Coronary artery (tissue), 2 donors: ENCODE results near the gene ADAMTS2.

Source experiments
- DNase-seq: peaks from one replicate; pipeline ENCODE4 v3.0.0-alpha.2; 2017; ENCODE audit warnings: low spot score
- H3K27ac ChIP-seq, 2 donors: fragments of 200-600 bp; sonication (generic); one replicate each; pipeline ENCODE4 v1.5.1; 2016 to 2019
- H3K4me3 ChIP-seq: fragments of 200-600 bp; sonication (generic); 2 replicates; pipeline ENCODE4 v1.5.1; 2016; ENCODE audit warnings: mild to moderate bottlenecking, moderate library complexity
- CTCF ChIP-seq: fragments of 200-600 bp; sonication (generic); IDR thresholded peaks from one replicate; pipeline ENCODE4 v1.5.1; 2019; ENCODE audit warnings: antibody characterized with exemption

Gene ADAMTS2

GRCh38 chr5:179138568-179138925 lies 206.7 kb downstream of the ADAMTS2 start:
- DNase-seq, result no peak
- TF ChIP-seq CTCF, result no peak
- H3K4me3 ChIP-seq, result no peak overlapping the region
- no peak overlapping the region for H3K27ac ChIP-seq

GRCh38 chr5:179137643-179138567 lies 207.4 kb downstream of the ADAMTS2 start:
- Histone ChIP-seq H3K27ac (no peak overlapping the region), H3K4me3 (no peak overlapping the region)
- no peak for TF ChIP-seq CTCF
- no peak for DNase-seq

GRCh38 chr5:179137016-179137642 lies 208.1 kb downstream of the ADAMTS2 start:
- no peak for TF ChIP-seq CTCF
- no peak overlapping the region for H3K27ac ChIP-seq
- no peak overlapping the region for H3K4me3 ChIP-seq
- DNase-seq, result no peak

- TF ChIP-seq CTCF, result no peak
- DNase-seq, result no peak
- H3K27ac ChIP-seq, result no peak overlapping the region
- H3K4me3 ChIP-seq, result no peak overlapping the region
Measured at GRCh38 chr5:179135441-179136215, 209.6 kb downstream of the ADAMTS2 start.

- no peak for DNase-seq
- TF ChIP-seq CTCF, result no peak
Measured at GRCh38 chr5:179135006-179135405, 210.3 kb downstream of the ADAMTS2 start.

GRCh38 chr5:179134511-179134910 lies 210.8 kb downstream of the ADAMTS2 start:
- DNase-seq, result no peak
- no peak for TF ChIP-seq CTCF
- no peak overlapping the region for H3K27ac ChIP-seq
- H3K4me3 ChIP-seq, result no peak overlapping the region

More at GRCh38 chr5:179135006-179135405, 210.3 kb downstream of the ADAMTS2 start:
- Histone ChIP-seq H3K27ac (no peak overlapping the region), H3K4me3 (no peak overlapping the region)
